ENCODE results near the gene RNF166.

Gene RNF166

DNA sequence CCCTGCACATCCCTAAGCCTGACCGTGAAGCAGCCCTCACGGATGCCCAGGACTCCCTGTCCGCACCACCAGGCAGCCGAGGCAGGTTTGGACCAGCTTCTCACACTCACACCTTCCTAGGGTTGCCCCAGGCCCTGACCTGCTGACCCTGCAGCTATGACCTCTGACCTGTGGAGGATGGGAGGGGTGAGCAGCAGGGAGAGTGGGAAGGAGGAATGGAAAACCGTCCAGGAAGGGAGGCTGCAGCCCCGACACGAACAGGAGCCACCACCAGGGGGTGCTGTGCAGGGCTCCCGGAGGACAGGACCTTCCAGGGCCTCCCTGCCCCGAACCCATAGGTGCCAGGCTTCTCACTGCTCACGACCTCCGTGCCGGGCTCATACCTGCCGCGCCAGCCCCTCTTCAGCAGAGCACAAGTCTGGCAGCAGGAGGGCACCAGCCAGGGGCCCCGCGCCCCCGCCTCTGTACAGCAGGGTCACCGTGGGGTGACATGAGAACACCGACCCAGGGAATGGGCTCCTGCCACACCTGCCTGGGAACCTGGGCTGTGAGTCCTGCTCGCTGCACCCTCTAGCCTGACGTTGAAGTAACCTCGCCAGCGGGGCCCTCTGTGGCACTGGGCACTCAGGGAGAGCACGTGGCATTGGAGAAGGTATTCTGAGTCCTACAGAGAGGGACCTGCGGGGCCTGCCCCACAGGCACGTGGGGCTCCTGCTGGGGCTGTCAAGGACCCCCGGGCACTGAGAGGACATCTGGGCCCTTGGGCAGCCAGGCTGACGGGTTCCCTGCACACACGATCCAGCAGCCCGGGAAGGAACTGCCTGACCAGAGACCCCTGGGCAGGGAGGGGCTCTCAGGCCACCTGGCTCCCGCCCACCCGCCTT, 37.7 kb upstream of the RNF166 start:
- peak; percentile 67 for DNase-seq (ENCODE audit: low read depth)
- TF ChIP-seq, protein P1, sequence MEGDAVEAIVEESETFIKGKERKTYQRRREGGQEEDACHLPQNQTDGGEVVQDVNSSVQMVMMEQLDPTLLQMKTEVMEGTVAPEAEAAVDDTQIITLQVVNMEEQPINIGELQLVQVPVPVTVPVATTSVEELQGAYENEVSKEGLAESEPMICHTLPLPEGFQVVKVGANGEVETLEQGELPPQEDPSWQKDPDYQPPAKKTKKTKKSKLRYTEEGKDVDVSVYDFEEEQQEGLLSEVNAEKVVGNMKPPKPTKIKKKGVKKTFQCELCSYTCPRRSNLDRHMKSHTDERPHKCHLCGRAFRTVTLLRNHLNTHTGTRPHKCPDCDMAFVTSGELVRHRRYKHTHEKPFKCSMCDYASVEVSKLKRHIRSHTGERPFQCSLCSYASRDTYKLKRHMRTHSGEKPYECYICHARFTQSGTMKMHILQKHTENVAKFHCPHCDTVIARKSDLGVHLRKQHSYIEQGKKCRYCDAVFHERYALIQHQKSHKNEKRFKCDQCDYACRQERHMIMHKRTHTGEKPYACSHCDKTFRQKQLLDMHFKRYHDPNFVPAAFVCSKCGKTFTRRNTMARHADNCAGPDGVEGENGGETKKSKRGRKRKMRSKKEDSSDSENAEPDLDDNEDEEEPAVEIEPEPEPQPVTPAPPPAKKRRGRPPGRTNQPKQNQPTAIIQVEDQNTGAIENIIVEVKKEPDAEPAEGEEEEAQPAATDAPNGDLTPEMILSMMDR (conservative IDR thresholded peaks at IDR 0.05; ENCODE audit: low read depth, low read length) = peak; percentile 88
- H3K4me3 ChIP-seq (ENCODE audit: low read depth, low read length) = no peak overlapping the region

DNA sequence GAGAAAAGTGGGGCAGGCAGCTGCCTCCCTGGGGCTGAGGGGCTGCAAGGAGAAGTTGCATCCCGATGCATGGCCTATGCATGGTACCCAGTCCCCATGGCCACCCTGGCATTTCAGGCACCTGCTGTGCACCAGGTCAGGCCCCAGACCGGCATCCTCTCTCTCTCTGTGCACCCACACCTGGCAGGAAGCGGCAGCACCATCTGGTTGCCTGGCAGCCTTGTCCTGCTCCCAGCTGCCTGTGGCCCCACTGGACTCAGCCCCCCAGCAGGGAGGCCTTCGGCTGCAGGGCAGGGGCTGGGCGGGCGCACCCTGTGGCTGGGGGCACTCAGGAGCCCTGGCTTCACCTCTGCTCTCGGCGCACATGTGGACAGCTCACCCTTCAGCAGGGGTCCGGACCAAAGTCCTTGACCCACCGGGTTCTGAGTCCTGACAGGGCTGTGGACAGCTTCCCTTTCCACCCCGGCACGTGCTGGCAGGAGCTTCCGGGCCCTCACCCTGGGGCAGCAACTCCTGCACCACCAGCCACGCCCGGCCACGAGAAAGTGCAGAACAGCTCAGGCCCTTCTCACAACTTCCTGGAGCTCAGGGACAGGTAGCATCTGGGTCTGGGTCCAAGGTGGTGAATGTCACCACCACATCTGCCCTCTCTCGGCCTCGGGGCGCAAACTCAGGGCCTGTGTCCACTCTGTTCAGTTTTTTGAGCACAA, 36.8 kb upstream of the RNF166 start:
- no peak overlapping the region for H3K4me3 ChIP-seq (ENCODE audit: low read depth, low read length)
- TF ChIP-seq, protein P1 (conservative IDR thresholded peaks at IDR 0.05; ENCODE audit: low read depth, low read length) = no peak
- no peak for DNase-seq (ENCODE audit: low read depth)

DNA sequence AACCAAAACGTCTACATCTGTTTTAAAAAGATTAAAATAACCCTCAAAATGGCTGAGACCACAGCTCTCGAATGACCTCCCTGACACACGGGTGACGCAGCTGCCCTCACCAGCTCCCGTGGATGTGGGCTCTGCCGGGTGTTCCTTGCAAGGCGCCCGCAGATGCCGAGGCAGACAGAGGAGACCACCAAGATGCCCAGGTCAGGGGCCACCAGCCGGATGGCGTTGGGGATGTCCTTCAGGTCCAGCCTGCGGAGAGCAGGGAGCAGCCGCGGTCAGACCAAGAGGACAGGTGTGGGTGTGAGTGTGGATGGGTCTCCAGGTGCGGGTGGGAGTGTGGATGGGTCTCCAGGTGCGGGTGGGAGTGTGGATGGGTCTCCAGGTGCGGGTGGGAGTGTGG, 35.2 kb upstream of the RNF166 start:
- H3K4me3 ChIP-seq (ENCODE audit: low read depth, low read length) = no peak overlapping the region
- TF ChIP-seq, protein P1 (conservative IDR thresholded peaks at IDR 0.05; ENCODE audit: low read depth, low read length) = no peak
- DNase-seq (ENCODE audit: low read depth) = no peak

DNA sequence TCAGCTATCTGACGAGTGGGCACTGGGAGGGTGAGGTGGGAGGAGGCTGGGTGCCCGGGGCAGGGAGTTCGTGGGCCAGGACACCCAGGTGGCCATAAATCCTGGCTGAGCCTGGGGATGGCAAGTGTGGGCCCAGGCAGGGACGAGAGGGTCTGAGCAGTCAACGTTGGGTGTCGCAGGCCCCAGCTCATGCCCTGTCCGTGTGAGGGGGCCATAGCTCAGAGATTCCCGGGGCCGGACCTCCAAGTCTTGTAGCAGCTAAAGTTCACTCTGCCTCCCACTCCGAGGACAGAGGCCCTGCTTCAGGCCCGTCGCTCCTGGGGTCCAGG, 34.5 kb upstream of the RNF166 start:
- DNase-seq (ENCODE audit: low read depth) = no peak
- H3K4me3 ChIP-seq (ENCODE audit: low read depth, low read length) = no peak overlapping the region
- TF ChIP-seq, protein P1 (conservative IDR thresholded peaks at IDR 0.05; ENCODE audit: low read depth, low read length) = no peak

DNA sequence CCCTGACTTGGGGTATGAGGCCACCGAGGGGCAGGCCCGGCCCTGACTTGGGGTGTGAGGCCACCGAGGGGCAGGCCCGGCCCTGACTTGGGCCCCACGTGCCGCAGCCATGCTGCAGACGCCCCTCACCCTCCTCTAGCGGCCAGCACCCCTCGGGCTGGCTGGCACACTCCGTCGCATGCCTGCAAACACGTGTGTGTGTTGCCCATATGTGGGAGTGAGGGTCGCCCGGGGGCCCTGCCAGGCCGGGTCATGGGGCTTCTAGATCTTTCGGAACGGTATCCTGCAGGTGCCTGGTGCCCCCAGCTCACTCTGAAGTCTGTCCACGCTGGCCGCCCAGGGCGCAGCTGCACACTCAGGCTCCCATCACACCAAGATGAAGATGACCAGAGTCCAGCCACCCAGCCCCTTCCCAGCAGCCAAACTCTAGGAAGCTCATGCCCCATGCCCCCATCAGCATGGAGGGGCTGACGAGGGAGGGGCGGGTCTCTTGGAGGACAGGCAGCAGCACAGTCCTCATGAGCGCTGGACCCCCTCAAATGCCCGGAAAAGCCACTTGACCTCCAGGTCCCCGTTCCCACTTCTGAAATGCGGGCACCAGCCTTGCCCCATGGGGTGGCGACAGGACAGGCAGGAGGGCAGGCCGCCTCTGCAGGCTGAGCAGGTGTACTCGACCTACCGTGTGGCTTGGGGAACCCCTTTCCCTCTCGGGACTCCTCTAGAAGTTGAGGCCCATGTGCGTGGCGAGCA, 33.9 kb upstream of the RNF166 start:
- TF ChIP-seq, protein P1 (conservative IDR thresholded peaks at IDR 0.05; ENCODE audit: low read depth, low read length) = no peak

DNA sequence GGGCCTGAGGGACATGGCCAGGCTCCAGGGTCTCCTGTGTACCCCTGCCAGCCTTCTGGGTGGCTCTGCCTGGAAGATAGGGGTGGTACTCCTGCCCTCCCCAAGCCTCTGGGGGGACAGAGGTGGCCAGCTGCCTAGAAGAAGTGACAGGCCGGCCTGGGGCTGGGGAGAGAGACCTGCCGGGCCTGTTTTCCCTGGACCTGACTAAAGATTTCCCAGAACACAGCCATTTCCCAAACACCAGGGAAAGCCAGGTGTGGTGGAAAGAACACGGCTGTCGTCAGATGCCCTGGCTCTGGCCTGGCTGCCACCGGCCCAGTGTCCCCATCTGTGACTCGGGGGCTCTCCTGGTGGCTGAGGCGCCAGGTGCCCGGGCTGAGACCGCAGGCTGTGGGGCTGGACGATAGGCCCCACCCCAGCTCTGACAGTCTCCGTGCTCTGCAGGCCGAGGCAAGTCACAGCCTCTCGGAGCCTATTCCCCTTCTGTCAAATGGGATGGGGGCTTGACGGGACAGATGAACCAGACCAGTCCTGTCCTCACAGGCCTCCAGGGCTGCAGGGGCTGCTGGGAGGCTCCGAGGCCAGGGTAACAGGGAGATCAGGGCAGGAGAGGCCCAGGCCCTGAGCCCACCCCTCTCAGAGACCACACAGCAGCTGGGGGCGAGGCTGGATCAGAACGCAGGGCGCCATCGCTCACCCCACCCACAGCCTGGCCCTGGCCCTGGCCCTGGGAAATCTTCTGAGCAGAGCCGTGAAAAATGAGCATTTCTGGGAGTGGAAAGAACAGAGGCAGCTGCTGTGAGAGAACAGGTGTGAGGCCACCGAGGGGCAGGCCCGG, 33.1 kb upstream of the RNF166 start:
- H3K4me3 ChIP-seq (ENCODE audit: low read depth, low read length) = no peak overlapping the region
- DNase-seq (ENCODE audit: low read depth) = no peak
- TF ChIP-seq, protein P1 (conservative IDR thresholded peaks at IDR 0.05; ENCODE audit: low read depth, low read length) = no peak

More for the DNA sequence above, 33.9 kb upstream of the RNF166 start:
- no peak overlapping the region for H3K4me3 ChIP-seq (ENCODE audit: low read depth, low read length)
- DNase-seq (ENCODE audit: low read depth) = no peak

Data from choroid plexus epithelial cell (primary cell).